ENCODE measurements around the gene ATP11B. TPM values are rescaled to one million over a fixed set of nuclear protein-coding genes. Genes with fewer than 3 reads are reported as not detected.

The ATP11B gene
- total and polyA plus RNA-seq, 9 donors = 14.2 to 83.4 (median 54.4) TPM

- Histone ChIP-seq H3K4me1 (ENCODE audit: insufficient read depth) (no peaks in the 10 kb centered on the region), H3K27me3 (no peaks in the 10 kb centered on the region), H3K9me3 (no peaks in the 10 kb centered on the region), H3K36me3 (no peaks in the 10 kb centered on the region), H3K4me3 (no peak overlapping the region), H3K27ac (no peak overlapping the region)
- TF ChIP-seq POLR2A (IDR thresholded peaks at IDR 0.05) (no peak), CTCF (IDR thresholded peaks at IDR 0.05) (no peak), EP300 (IDR thresholded peaks at IDR 0.05) (no peak)
- DNase-seq = no peak
- intact Hi-C loops (cut with DNase I) = no loop called here
- 90 to 91% (median 90%) methylated on average over 4 of the region's 4 CpGs for WGBS, 3 donors
Measured at GRCh38 chr3:182843478-182843877, 50.2 kb downstream of the ATP11B start.

GRCh38 chr3:182848906-182849305, 55.6 kb downstream of the ATP11B start:
- Histone ChIP-seq H3K27ac (no peak overlapping the region), H3K36me3 (no peaks in the 10 kb centered on the region), H3K4me3 (no peak overlapping the region), H3K27me3 (no peaks in the 10 kb centered on the region), H3K4me1 (ENCODE audit: insufficient read depth) (no peaks in the 10 kb centered on the region), H3K9me3 (no peaks in the 10 kb centered on the region)
- no peak for DNase-seq
- TF ChIP-seq CTCF (IDR thresholded peaks at IDR 0.05) (no peak), POLR2A (IDR thresholded peaks at IDR 0.05) (no peak), EP300 (IDR thresholded peaks at IDR 0.05) (no peak)
- intact Hi-C loops (cut with DNase I) = no loop called here

- Histone ChIP-seq H3K4me1 (ENCODE audit: insufficient read depth) (no peaks in the 10 kb centered on the region), H3K4me3 (no peak overlapping the region), H3K27ac (no peak overlapping the region), H3K9me3 (no peaks in the 10 kb centered on the region), H3K27me3 (no peaks in the 10 kb centered on the region), H3K36me3 (no peaks in the 10 kb centered on the region)
- TF ChIP-seq EP300 (IDR thresholded peaks at IDR 0.05) (no peak), POLR2A (IDR thresholded peaks at IDR 0.05) (no peak), CTCF (IDR thresholded peaks at IDR 0.05) (no peak)
- no peak for DNase-seq
- intact Hi-C loops (cut with DNase I) = no loop called here
Measured at GRCh38 chr3:182855076-182855475, 61.8 kb downstream of the ATP11B start.

GRCh38 chr3:182861348-182861747, 68.0 kb downstream of the ATP11B start:
- no peak for TF ChIP-seq EP300 (IDR thresholded peaks at IDR 0.05)
- no peak for TF ChIP-seq CTCF (IDR thresholded peaks at IDR 0.05)
- TF ChIP-seq POLR2A (IDR thresholded peaks at IDR 0.05) = no peak
- Histone ChIP-seq H3K27ac (no peak overlapping the region), H3K4me1 (ENCODE audit: insufficient read depth) (no peaks in the 10 kb centered on the region), H3K9me3 (no peaks in the 10 kb centered on the region), H3K36me3 (no peaks in the 10 kb centered on the region), H3K4me3 (no peak overlapping the region), H3K27me3 (no peaks in the 10 kb centered on the region)
- DNase-seq = no peak
- intact Hi-C loops (cut with DNase I) = no loop called here
- WGBS, 3 donors = 92 to 100% (median 95%) methylated on average over 1 of the region's 1 CpG
